Measurements from ENCODE around the gene SEMA3E.

The SEMA3E gene

DNA sequence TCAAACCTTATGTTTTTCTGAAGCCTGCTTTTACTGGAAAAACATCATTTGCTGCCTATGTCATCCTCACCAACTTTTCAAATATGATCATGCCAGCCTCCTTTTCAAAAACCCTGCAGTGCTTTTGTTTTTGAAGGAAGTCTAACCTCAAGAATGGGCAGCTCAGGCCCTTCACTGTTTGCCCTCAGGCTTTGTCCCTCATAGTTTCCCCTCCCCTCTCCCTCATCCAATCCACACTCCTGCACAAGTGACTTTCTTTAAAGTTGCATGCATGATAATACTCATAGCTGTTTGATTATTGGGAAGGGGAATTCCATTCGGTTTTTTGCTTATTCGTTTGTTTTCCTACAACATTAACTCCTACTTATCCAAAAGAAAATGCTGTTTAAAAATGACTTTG, 219.4 kb downstream of the SEMA3E start:
- Mint-ChIP-seq H3K4me1 (no peaks in the 10 kb centered on the region), H3K27me3 (ENCODE audit: low read depth, poor library complexity) (no peaks in the 10 kb centered on the region), H3K27ac (peak overlapping the region; percentile 26), H3K9me3 (no peaks in the 10 kb centered on the region), H3K36me3 (ENCODE audit: low read depth) (no peaks in the 10 kb centered on the region), H3K4me3 (no peak overlapping the region)
- no peak for DNase-seq
- TF ChIP-seq, protein P1, sequence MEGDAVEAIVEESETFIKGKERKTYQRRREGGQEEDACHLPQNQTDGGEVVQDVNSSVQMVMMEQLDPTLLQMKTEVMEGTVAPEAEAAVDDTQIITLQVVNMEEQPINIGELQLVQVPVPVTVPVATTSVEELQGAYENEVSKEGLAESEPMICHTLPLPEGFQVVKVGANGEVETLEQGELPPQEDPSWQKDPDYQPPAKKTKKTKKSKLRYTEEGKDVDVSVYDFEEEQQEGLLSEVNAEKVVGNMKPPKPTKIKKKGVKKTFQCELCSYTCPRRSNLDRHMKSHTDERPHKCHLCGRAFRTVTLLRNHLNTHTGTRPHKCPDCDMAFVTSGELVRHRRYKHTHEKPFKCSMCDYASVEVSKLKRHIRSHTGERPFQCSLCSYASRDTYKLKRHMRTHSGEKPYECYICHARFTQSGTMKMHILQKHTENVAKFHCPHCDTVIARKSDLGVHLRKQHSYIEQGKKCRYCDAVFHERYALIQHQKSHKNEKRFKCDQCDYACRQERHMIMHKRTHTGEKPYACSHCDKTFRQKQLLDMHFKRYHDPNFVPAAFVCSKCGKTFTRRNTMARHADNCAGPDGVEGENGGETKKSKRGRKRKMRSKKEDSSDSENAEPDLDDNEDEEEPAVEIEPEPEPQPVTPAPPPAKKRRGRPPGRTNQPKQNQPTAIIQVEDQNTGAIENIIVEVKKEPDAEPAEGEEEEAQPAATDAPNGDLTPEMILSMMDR (IDR thresholded peaks at IDR 0.05): no peak

DNA sequence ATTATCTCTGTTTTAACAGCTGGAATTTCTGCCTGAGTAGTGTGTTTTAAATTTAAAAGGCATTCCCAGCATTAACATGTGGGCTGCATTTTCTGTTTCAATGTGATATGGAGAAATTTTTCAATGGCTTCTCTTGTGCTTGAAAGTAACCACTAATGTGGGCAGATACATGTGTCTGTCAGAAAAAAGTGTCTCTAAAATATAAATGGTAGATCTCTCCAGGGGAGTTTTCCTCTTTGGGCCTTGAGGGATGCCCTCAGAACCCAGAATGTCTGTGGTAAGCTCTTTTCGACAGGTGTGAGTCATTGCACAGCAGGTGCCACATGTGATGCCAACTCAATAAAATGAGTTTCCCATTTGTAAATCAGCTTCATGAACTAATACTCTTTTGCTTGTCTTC, 221.1 kb downstream of the SEMA3E start:
- no peak overlapping the region for H3K27ac Mint-ChIP-seq
- TF ChIP-seq, protein P1 (IDR thresholded peaks at IDR 0.05): no peak
- no peaks in the 10 kb centered on the region for H3K9me3 Mint-ChIP-seq
- no peaks in the 10 kb centered on the region for H3K4me1 Mint-ChIP-seq
- no peak overlapping the region for H3K4me3 Mint-ChIP-seq
- H3K36me3 Mint-ChIP-seq (ENCODE audit: low read depth): no peaks in the 10 kb centered on the region
- no peak for DNase-seq
- no peaks in the 10 kb centered on the region for H3K27me3 Mint-ChIP-seq (ENCODE audit: low read depth, poor library complexity)

DNA sequence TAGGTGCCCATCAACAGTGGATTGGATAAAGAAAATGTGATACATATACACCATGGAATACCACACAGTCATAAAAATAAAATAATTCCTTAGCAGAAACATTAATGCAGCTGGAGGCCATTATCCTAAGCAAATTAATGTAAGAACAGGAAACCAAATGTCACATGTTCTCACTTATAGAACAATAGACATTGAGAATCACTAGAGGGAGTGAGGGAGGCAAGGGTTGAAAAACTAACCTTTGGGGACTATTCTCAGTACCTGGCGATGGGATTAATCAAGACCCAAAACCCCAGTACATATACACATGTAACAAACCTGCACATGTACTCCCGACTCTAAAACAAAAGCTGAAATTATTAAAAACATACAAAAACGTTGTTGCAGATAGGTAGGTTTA, 222.6 kb downstream of the SEMA3E start:
- H3K9me3 Mint-ChIP-seq: no peaks in the 10 kb centered on the region
- no peak for DNase-seq
- TF ChIP-seq, protein P1 (IDR thresholded peaks at IDR 0.05): no peak
- H3K4me3 Mint-ChIP-seq: no peak overlapping the region
- H3K27me3 Mint-ChIP-seq (ENCODE audit: low read depth, poor library complexity): no peaks in the 10 kb centered on the region
- no peaks in the 10 kb centered on the region for H3K36me3 Mint-ChIP-seq (ENCODE audit: low read depth)
- no peaks in the 10 kb centered on the region for H3K4me1 Mint-ChIP-seq
- no peak overlapping the region for H3K27ac Mint-ChIP-seq

DNA sequence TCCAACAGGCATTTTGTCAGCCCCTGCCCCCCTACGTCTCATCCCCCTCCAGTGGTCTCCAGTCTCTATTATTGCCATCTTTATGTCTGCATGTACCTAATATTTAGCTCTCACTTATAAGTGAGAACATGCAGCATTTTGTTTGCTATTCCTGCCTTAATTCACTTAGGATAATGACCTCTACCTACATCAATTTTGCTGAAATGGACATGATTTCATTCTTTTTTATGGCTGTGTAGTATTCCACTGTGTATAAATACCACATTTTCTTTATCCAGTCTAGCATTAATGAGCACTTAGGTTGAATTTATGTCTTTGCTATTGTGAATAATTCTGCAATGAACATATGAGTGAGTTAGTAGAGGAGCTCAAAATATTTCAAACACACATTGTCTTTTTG, 229.9 kb downstream of the SEMA3E start:
- no peaks in the 10 kb centered on the region for H3K9me3 Mint-ChIP-seq
- TF ChIP-seq, protein P1 (IDR thresholded peaks at IDR 0.05): no peak
- no peaks in the 10 kb centered on the region for H3K36me3 Mint-ChIP-seq (ENCODE audit: low read depth)
- H3K4me1 Mint-ChIP-seq: no peaks in the 10 kb centered on the region
- no peak overlapping the region for H3K4me3 Mint-ChIP-seq
- no peak for DNase-seq
- H3K27ac Mint-ChIP-seq: no peak overlapping the region
- no peaks in the 10 kb centered on the region for H3K27me3 Mint-ChIP-seq (ENCODE audit: low read depth, poor library complexity)

DNA sequence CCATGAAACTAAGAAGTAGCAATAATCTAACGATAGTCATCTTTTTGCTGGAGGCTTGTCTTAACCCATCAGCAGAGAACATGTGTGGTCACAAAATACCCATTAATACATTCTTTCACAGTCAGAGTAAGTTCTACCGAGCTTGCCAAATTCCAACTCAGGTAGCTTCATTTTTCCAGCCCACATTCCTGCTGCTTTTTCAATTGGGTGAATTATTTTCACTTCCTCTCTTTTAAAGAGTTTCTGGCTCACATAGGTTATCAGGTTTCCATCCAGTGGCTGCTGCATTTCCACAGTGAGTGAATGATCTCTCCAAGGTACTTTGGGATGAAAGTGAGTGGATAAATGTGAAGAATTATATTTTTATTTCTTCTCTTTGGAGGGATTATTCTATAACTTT, 233.1 kb downstream of the SEMA3E start:
- TF ChIP-seq, protein P1 (IDR thresholded peaks at IDR 0.05): no peak
- H3K4me3 Mint-ChIP-seq: no peak overlapping the region
- H3K4me1 Mint-ChIP-seq: no peaks in the 10 kb centered on the region
- no peaks in the 10 kb centered on the region for H3K27me3 Mint-ChIP-seq (ENCODE audit: low read depth, poor library complexity)
- H3K9me3 Mint-ChIP-seq: no peaks in the 10 kb centered on the region
- no peak overlapping the region for H3K27ac Mint-ChIP-seq
- no peaks in the 10 kb centered on the region for H3K36me3 Mint-ChIP-seq (ENCODE audit: low read depth)
- DNase-seq: no peak

DNA sequence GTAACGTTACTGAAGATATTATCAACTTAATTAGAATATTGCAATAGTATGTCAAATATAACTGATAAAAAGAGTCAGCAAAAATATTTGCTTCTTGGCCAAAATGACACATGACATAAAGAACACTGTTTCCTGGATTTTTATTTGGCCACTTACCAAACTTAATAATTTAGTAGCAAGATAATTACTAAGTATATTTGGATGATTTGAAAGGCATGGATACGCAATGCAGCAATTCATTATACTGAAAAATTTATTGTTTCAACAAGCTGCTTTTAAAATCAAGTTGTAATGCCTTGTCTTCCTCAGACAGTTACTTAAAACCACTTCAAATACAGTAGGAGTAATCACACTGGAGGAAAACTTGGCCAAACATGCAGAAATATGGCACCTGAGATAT, 234.0 kb downstream of the SEMA3E start:
- Mint-ChIP-seq H3K36me3 (ENCODE audit: low read depth) (no peaks in the 10 kb centered on the region), H3K4me1 (no peaks in the 10 kb centered on the region), H3K4me3 (no peak overlapping the region), H3K27ac (no peak overlapping the region), H3K27me3 (ENCODE audit: low read depth, poor library complexity) (no peaks in the 10 kb centered on the region), H3K9me3 (no peaks in the 10 kb centered on the region)
- TF ChIP-seq, protein P1 (IDR thresholded peaks at IDR 0.05): no peak
- no peak for DNase-seq

Data from nephron progenitor cell (in vitro differentiated cells).